Sigmoid colon (tissue), 3 donors: ENCODE data around the gene NUP133.

Experiments used
- CTCF ChIP-seq, 4 experiments: fragments of 450-650 bp in 3 of 4; fragments of 200-600 bp in 1 of 4; IDR thresholded peaks; one replicate each; pipeline ENCODE4 v1.5.1; 2016 to 2019; ENCODE audit warnings: antibody characterized with exemption in 4 of 4, mild to moderate bottlenecking in 3 of 4, moderate library complexity in 2 of 4
- POLR2A ChIP-seq, 2 donors: fragments of 450-650 bp; IDR thresholded peaks; one replicate each; pipeline ENCODE4 v1.6.1; 2016; ENCODE audit warnings: antibody characterized with exemption in 2 of 2, mild to moderate bottlenecking in 2 of 2, moderate library complexity in 2 of 2

- no peak for TF ChIP-seq CTCF (IDR thresholded peaks at IDR 0.05)
- TF ChIP-seq POLR2A (IDR thresholded peaks at IDR 0.05): no peak
Observed at GRCh38 chr1:229535230-229535629, 27.1 kb upstream of the NUP133 start.
